ENCODE data around the gene SERBP1.
"Not testable (repeated sequence)": the region's sequence is repeated elsewhere in the genome, so short reads cannot be mapped to it uniquely, and the experiment has no call there.

Gene SERBP1

DNA sequence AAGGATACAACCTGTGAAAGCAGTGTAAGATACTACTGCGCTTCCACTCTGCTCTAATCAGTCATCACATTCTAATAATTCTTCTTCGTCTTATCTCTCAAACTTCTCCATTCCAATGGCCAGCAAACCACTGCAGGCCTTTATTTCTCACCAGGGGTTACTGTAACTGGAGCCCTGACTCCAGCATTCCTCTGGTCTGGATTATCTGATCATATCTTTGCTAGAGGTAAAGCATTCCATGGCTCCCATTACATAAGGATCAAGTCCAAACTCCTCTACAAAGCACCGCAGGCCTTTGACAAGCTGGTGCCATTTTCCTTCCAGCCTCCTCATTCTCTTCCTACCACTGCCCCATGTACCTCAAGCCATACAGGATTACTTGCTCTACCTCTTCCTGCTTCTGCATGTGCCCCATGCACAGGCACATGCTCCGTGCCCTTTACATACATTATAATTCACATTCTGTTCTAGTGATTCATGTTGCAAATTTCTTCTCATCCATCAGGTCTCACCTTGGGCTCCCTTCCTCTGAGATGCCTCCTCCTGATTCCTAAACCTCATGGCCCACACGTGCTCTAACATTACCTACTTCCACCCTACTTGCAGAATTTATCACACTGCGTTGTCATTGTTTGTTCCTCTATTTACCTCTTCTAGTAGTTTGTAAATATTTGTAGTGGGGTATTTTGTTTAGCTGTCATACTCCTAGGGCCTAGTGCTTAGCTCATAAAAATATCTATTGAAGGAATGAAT lies 9.3 kb upstream of the SERBP1 start:
- no peak for DNase-seq

- DNase-seq = no peak
Observed at GRCh38 chr1:67437961-67438360, 7.8 kb upstream of the SERBP1 start.

GRCh38 chr1:67436511-67437055 lies 6.4 kb upstream of the SERBP1 start:
- DNase-seq = no peak

DNA sequence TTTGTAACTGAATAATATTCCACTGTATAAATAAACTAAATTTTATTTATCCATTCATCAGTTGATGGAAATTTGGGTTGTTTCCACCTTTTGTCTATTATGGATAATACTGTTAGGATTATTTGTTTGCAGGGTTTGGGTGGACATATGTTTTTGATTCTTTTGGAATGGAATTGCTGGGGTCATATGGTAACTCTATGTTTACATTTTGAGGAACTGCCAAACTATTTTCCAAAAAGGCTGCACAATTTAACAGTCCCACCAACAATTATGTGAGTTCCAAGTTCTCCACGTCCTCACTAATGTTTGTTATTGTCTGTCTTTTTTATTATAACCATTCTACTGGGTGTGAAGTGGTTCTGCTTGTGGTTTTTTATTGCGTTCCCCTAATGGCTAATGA lies 4.3 kb upstream of the SERBP1 start:
- DNase-seq = no peak

GRCh38 chr1:67433837-67434236 lies 3.6 kb upstream of the SERBP1 start:
- DNase-seq = no peak

GRCh38 chr1:67432745-67433144 lies 2.5 kb upstream of the SERBP1 start:
- DNase-seq = no peak

- DNase-seq = no peak
Observed at GRCh38 chr1:67431869-67432578, 1.8 kb upstream of the SERBP1 start.

- DNase-seq = no peak
Observed at GRCh38 chr1:67431156-67431765, 1.1 kb upstream of the SERBP1 start.

DNA sequence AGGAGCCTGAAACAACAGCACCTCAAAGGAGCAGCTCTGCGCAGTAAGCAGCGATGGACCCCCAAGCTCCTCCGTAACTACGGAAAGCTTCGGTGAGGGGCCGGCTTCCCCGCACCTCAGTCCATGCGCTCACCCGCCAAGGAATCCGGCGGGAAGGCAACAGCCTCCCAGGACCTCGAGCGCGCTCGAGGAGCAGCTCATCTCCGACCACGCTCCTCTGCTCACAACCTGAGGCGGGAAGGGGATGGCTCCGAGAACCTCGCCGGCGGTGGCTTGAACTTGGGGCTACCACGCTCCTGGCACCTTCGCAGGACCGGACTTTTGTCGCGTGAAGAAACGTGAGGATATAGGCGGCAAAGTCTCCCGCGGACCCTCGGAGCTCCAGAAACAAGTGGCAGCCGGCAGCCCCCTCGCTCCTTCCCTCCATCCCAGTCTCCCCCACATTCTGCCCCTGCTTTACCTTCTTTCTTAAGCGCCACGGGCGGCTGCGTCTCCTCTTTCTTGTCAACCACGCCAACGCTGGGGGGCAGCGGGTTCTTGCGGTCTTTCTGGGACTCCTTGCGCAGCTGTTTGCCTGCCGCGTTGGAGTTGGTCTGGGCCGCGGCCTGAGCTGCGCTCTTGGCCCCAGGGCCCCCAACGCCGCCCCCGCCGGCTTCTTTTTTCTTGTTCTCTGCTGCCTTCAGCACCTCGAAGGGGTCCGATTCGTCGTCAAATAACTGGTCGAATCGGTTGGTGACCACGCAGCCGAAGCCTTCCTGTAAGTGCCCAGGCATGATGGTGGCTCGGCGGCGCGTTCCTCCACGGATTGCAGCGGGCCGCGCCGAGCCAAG lies 459 bp downstream of the SERBP1 start:
- no peak for DNase-seq

DNA sequence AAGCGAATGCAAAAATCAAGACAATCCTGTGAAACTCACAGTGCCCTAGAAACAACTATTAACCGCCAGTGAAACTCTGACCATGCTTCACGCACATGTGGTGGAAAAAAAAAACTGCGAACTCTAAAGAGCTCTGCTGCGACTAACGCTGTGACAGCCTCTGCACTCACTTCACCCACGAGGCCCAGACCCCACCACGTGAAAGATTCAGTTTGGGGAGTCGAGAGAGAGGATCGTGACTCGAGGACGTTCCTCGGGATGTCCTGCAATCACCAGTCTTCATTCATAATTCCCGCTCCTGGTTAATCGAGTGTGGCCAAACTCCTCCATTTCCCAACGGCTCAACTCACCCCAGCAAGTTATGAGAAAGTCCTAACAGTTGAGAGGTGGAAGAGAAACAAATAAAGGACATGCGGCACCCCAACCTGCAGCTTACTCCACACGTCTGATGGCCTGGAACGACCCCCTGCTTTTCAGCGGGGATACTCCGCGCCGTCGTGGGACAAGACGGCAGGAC lies 1.1 kb downstream of the SERBP1 start:
- no peak for DNase-seq

DNA sequence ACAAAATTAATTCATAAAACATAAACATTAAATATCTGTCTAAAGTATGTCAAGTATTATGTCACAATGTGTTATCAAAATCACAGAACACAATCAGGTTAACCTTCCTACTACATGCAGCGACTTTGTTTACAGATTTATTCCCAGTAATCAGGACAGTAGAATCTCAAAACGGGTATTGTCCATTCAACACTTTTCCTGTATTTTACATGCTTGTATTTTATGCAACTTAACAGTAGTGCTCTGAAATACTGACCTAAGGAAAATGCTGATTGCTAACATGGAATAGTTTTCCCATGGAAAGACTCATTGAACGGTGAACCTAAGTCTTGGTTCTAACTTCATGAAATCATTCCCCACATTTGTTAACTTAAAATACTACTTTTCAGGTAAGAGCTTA lies 2.3 kb downstream of the SERBP1 start:
- DNase-seq = no peak

DNA sequence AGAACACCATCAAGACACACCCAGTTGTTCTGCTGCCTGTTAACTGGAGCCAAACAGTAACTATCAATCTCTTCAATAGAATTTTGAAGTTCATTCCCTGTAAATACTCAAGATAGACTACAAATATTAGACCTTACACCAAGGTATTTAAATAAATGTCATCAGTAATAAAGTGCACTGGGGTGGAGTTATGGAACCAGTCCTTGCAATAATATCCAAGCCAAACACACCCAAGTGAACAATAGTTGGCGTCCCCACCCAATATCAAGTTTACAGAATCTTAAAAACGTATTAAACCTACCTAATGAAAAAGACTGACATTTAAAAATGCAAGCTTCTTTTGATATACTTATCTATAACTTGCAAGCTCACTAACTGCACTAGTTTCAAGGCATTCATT lies 2.7 kb downstream of the SERBP1 start:
- no peak for DNase-seq

DNA sequence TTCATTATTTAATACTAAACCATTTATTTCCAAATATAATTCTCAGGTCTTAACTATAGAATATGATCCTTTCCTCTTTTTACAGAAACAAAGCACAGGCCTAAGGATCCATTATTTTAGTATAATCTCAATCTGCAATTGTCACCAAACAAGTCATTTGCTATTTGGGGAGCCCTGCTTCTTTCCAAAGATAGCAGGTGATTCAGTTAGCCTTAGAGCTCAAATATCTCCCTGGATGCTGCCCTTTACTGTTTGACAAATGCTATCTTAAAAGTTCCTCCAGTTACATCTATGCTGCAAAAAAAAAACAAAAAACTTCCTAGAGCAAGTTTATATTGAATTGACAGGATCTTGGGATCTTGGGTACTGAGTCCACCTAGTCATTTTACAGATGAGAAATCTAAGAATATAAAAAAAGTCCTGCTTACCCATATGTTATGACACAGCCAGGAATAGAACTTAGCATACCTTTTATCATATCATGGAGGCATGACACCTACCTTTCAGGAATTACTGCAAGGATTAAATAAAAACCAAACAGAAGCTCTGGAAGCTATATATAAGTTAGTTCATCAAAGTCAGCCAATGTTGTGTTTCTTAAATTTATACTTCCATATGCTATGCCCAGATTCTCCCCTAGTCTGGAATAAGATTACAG lies 9.2 kb downstream of the SERBP1 start:
- DNase-seq = no peak

- DNase-seq = no peak
Observed at GRCh38 chr1:67418839-67419586, 11.2 kb downstream of the SERBP1 start.

GRCh38 chr1:67417733-67418132 lies 12.5 kb downstream of the SERBP1 start:
- DNase-seq = not testable (repeated sequence)

DNA sequence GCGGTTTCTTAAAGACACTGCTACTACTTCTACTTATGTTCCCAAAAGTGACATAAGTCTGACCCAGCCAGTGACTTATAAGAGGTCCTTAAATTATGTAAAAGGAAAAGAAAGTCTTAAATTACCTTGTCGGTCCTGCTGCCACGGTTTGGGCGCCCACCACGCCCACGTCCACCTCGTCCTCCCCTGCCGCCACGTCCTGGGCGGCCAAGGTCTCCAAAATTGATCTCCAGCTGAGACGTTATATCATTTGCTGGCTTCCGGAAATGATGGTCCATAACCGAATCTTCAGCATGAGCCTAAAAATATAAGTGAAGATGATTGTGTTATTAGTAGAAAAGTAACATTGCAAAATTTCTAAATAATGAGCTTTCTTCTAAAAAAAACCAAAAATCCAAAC lies 15.2 kb downstream of the SERBP1 start:
- no peak for DNase-seq

DNA sequence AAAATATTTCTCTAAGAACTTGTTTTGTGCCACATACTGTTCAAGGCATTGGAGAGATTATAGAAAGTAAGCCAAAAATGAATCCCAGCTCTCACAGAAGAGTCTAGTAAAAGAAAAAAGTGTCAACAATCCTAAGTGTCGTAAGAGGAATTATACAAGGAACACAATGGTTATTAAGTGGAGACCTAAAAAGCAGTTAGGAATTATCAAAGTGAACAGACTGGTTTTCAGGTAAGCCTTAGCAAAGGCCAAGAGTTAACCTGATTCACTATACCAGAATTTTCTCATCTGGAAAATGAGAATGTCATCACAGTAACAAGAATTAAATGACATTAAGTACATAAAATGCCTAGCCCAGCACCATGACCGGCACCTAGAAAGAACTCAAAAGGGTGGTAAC lies 15.6 kb downstream of the SERBP1 start:
- no peak for DNase-seq

GRCh38 chr1:67413101-67413500 lies 17.1 kb downstream of the SERBP1 start:
- not testable (repeated sequence) for DNase-seq

GRCh38 chr1:67408148-67408547 lies 22.1 kb downstream of the SERBP1 start:
- no peak for DNase-seq

DNA sequence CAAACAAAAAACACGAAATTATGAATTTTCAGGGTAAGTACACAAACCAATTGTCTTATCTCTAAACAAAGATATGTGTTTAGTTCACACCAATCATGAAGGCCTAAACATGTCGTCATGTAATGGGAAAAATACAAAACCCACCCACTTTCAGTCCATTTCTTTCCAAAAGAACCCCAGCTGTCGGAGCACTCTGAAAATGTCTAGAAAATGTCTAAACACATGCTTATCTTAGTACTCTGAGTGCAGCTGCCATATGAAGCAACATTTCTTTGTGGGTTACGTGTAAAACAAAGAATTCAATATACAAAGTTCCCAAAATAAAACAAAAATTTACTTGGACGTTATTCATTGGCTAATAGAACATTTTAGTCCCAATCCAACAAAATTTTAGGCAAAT lies 22.7 kb downstream of the SERBP1 start:
- no peak for DNase-seq

GRCh38 chr1:67405473-67406245 lies 24.5 kb downstream of the SERBP1 start:
- no peak for DNase-seq

Data from NCI-H510A treated with DMSO at 0.1 percent for 48 hours (cell line).